Ovary (tissue), 3 donors: Measurements from ENCODE around the gene CTNNBL1.

Source experiments
- EP300 ChIP-seq: sonication (generic); formaldehyde crosslinking; IDR thresholded peaks from one replicate; pipeline ENCODE4 v1.6.1; 2017; ENCODE audit warnings: antibody characterized with exemption
- POLR2A ChIP-seq: fragments of 450-650 bp; IDR thresholded peaks from one replicate; pipeline ENCODE4 v1.6.1; 2017; ENCODE audit warnings: antibody characterized with exemption, mild to moderate bottlenecking, moderate library complexity
- TF ChIP-seq, protein P1 (sequence below), 3 donors: fragments of 450-650 bp in 2 of 3; fragments of 200-600 bp in 1 of 3; IDR thresholded peaks; one replicate each; pipeline versions ENCODE4 v1.5.1 to v1.8.0; 2016 to 2022; ENCODE audit warnings: antibody characterized with exemption in 3 of 3, mild to moderate bottlenecking in 1 of 3
- donor health status: DM: no; HTN: no; CAD: no.

DNA sequence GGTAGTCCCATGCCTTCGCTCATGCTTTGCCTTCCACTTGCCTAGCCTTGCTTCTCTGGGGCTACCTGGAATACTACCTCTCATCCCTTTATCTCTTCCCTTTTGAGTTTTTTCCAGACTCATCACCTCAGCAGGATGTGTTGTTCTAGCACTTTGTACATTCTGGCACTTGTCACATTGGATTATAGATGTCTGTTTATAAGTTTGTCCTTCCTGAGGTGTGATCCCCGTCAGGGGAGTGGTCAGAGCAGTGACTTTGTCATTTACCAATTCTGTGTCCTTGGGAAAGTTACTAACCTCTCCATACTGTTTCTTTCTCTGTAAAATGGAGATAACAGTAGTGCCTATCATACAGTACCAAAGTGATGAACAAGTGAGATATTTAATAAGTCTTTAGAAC lies 66.5 kb downstream of the CTNNBL1 start:
- TF ChIP-seq, protein P1, sequence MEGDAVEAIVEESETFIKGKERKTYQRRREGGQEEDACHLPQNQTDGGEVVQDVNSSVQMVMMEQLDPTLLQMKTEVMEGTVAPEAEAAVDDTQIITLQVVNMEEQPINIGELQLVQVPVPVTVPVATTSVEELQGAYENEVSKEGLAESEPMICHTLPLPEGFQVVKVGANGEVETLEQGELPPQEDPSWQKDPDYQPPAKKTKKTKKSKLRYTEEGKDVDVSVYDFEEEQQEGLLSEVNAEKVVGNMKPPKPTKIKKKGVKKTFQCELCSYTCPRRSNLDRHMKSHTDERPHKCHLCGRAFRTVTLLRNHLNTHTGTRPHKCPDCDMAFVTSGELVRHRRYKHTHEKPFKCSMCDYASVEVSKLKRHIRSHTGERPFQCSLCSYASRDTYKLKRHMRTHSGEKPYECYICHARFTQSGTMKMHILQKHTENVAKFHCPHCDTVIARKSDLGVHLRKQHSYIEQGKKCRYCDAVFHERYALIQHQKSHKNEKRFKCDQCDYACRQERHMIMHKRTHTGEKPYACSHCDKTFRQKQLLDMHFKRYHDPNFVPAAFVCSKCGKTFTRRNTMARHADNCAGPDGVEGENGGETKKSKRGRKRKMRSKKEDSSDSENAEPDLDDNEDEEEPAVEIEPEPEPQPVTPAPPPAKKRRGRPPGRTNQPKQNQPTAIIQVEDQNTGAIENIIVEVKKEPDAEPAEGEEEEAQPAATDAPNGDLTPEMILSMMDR (IDR thresholded peaks at IDR 0.05) = no peak
- no peak for TF ChIP-seq EP300
- TF ChIP-seq POLR2A = no peak
